H1 (cell line): ENCODE results near the gene VGLL1. TPM values are rescaled to one million over a fixed set of nuclear protein-coding genes. Genes with fewer than 3 reads are reported as not detected.

Experiments used
- BACH1 ChIP-seq: IDR thresholded peaks from 2 replicates; pipeline ENCODE4 v1.6.1; 2012; ENCODE audit warnings: low read length, improper control_type of control experiment
- CEBPB ChIP-seq: IDR thresholded peaks from 2 replicates; pipeline ENCODE4 v1.6.1; 2012; ENCODE audit warnings: low read depth, low read length
- EP300 ChIP-seq, 2 experiments: IDR thresholded peaks; 1 replicate in 1 of 2; 2 replicates in 1 of 2; pipeline ENCODE4 v1.6.1; 2011 to 2012; ENCODE audit warnings: low read depth in 2 of 2, low read length in 2 of 2, mild to moderate bottlenecking in 2 of 2, borderline replicate concordance in 1 of 2, inconsistent platforms in 1 of 2, moderate library complexity in 1 of 2
- JUN ChIP-seq: IDR thresholded peaks from 2 replicates; pipeline ENCODE4 v1.6.1; 2011; ENCODE audit warnings: low read depth, mild to moderate bottlenecking, improper control_type of control experiment, low read length
- RXRA ChIP-seq: IDR thresholded peaks from 2 replicates; pipeline ENCODE4 v1.6.1; 2011; ENCODE audit warnings: low read depth, mild to moderate bottlenecking, low read length, moderate library complexity; ENCODE audit not compliant: insufficient read depth
- SIRT6 ChIP-seq: IDR thresholded peaks from one replicate; pipeline ENCODE4 v1.7.1; 2012; ENCODE audit warnings: low read length, inconsistent platforms
- polyA plus RNA-seq, 7 experiments: library from polyadenylated mRNA; depleted of rRNA in 3 of 7; stranded (reverse) in 5 of 7; unstranded in 2 of 7; fragments of >200 nt in 5 of 7; fragments of 200-250 nt in 2 of 7; gene quantifications; 1 replicate in 5 of 7; 2 replicates in 1 of 7; 4 replicates in 1 of 7; pipeline versions ENCODE4 v1.2.1 to v1.2.3, GENCODE V29; 2011 to 2013; ENCODE audit warnings: missing spikeins in 2 of 7, mixed read lengths in 2 of 7
- total RNA-seq: library from RNA; stranded (reverse); fragmentation: NEBNext Ultra II Directional; extraction: Animal tissue kit (Norgen Biotek cat#: 25700); gene quantifications from 2 replicates; pipeline ENCODE4 v1.2.1, GENCODE V29; 2021

Gene VGLL1
- total and polyA plus RNA-seq, 2 of the 8 experiments (the other 6 are each of a cell fraction or from before 2014, with no cell fraction given), result not detected

DNA sequence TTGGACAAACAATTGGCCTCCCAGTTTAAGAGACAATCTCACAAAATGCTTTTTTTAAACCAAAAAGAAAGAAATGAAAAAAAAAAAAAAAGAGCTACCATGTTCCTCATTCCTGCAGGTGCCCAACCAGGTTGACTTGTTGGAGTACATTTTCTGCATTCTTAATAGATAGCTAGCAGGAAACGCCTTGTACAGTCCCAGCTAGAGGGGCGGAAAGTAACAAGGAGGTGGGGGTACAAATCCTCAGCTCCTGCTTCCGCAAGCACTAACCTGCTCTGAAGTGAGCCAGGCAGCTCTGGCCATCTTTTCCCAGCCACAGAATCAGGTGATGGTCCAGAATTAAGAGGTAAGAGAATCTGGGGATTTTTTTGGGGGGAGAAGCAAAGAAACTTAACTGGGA lies at the start of gene VGLL1 (continued):
- TF ChIP-seq EP300 (IDR thresholded peaks at IDR 0.05; ENCODE audit: borderline replicate concordance in 1 of 2, low read depth in 2 of 2, low read length in 2 of 2), result no peak
- TF ChIP-seq CEBPB, result no peak
- TF ChIP-seq RXRA, result no peak
- no peak for TF ChIP-seq BACH1
- no peak for TF ChIP-seq JUN
- TF ChIP-seq SIRT6, result no peak
- TF ChIP-seq, all 59 proteins: peak for 0
